GM12864 (cell line): Measurements from ENCODE around the gene CRADD.
"Not testable (repeated sequence)": the region's sequence is repeated elsewhere in the genome, so short reads cannot be mapped to it uniquely, and the experiment has no call there.

Experiments used
- DNase-seq: peaks from one replicate; pipeline ENCODE4 v3.0.0-alpha.2; 2011; ENCODE audit warnings: low read depth
- H3K4me3 ChIP-seq: 2 replicates; pipeline ENCODE4 v1.5.1; 2011; ENCODE audit warnings: mild to moderate bottlenecking, low read depth, low read length, control low read depth
- CTCF ChIP-seq: IDR thresholded peaks from 2 replicates; pipeline ENCODE4 v1.5.1; 2011; ENCODE audit warnings: low read depth, mild to moderate bottlenecking, moderate library complexity, low read length, control low read depth, inconsistent platforms; ENCODE audit errors: missing control alignments

Gene CRADD

GRCh38 chr12:93862424-93862823 is 185.2 kb downstream of the CRADD start:
- TF ChIP-seq CTCF = no peak
- DNase-seq = no peak
- no peak overlapping the region for H3K4me3 ChIP-seq

- no peak for TF ChIP-seq CTCF
- DNase-seq = no peak
- H3K4me3 ChIP-seq = no peak overlapping the region
Observed at GRCh38 chr12:93865751-93866150, 188.6 kb downstream of the CRADD start.

GRCh38 chr12:93868771-93869170 is 191.6 kb downstream of the CRADD start:
- DNase-seq = no peak
- H3K4me3 ChIP-seq = no peak overlapping the region
- TF ChIP-seq CTCF = no peak

GRCh38 chr12:93870020-93870795 is 193.0 kb downstream of the CRADD start:
- no peak overlapping the region for H3K4me3 ChIP-seq
- no peak for TF ChIP-seq CTCF
- no peak for DNase-seq

- H3K4me3 ChIP-seq, DNase-seq: not testable (repeated sequence)
Observed at GRCh38 chr12:93871566-93871965, 194.4 kb downstream of the CRADD start.

- TF ChIP-seq CTCF = no peak
- no peak overlapping the region for H3K4me3 ChIP-seq
- DNase-seq = no peak
Observed at GRCh38 chr12:93873561-93873960, 196.4 kb downstream of the CRADD start.

- no peak for TF ChIP-seq CTCF
- DNase-seq = no peak
- H3K4me3 ChIP-seq = no peak overlapping the region
Observed at GRCh38 chr12:93875157-93875556, 198.0 kb downstream of the CRADD start.
